ENCODE measurements around the gene HCLS1. TPM values are rescaled to one million over a fixed set of nuclear protein-coding genes. Genes with fewer than 3 reads are reported as not detected.
A peak's percentile ranks its signal among the peaks of the same experiment; 100 is the strongest.

Gene HCLS1
- total RNA-seq, 2 experiments from 2014 or later: 240 to 248 TPM

GRCh38 chr3:121681792-121682191, 21.1 kb upstream of the HCLS1 start:
- Mint-ChIP-seq H3K27ac (no peak overlapping the region), H3K9me3 (peaks cover 10% of the 10 kb centered on the region), H3K27me3 (ENCODE audit: low read depth) (no peaks in the 10 kb centered on the region), H3K36me3 (ENCODE audit: low read depth) (peaks cover 43% of the 10 kb centered on the region), H3K4me3 (no peak overlapping the region), H3K4me1 (ENCODE audit: low read depth) (no peaks in the 10 kb centered on the region)
- CTCF ChIA-PET: interaction anchor here (0.6 to 1.5 kb wide), 2 partner anchors 9 to 134 kb away, joined by 4 to 7 read pairs; no protein-coding TSS in a partner anchor
- intact Hi-C loops (cut with micrococcal nuclease): no loop called here
- DNase-seq: peak; percentile 7

- CTCF ChIA-PET: no interaction called here
- no peak for DNase-seq
- H3K4me1 Mint-ChIP-seq (ENCODE audit: low read depth): no peaks in the 10 kb centered on the region
- no peak overlapping the region for H3K27ac Mint-ChIP-seq
- peaks cover 36% of the 10 kb centered on the region for H3K36me3 Mint-ChIP-seq (ENCODE audit: low read depth)
- no peak overlapping the region for H3K4me3 Mint-ChIP-seq
- H3K27me3 Mint-ChIP-seq (ENCODE audit: low read depth): no peaks in the 10 kb centered on the region
- intact Hi-C loops (cut with micrococcal nuclease): no loop called here
- H3K9me3 Mint-ChIP-seq: no peaks in the 10 kb centered on the region
These were observed 16.4 kb upstream of the HCLS1 start for GRCh38 chr3:121677141-121677540.

GRCh38 chr3:121670676-121671075, 10.0 kb upstream of the HCLS1 start:
- no peak overlapping the region for H3K27ac Mint-ChIP-seq
- no peaks in the 10 kb centered on the region for H3K9me3 Mint-ChIP-seq
- CTCF ChIA-PET: no interaction called here
- H3K27me3 Mint-ChIP-seq (ENCODE audit: low read depth): no peaks in the 10 kb centered on the region
- no peak for DNase-seq
- intact Hi-C loops (cut with micrococcal nuclease): no loop called here
- no peaks in the 10 kb centered on the region for H3K4me1 Mint-ChIP-seq (ENCODE audit: low read depth)
- H3K4me3 Mint-ChIP-seq: no peak overlapping the region
- peaks cover 29% of the 10 kb centered on the region for H3K36me3 Mint-ChIP-seq (ENCODE audit: low read depth)

GRCh38 chr3:121667333-121667732, 6.6 kb upstream of the HCLS1 start:
- H3K27me3 Mint-ChIP-seq (ENCODE audit: low read depth): no peaks in the 10 kb centered on the region
- H3K4me3 Mint-ChIP-seq: no peak overlapping the region
- no peak for DNase-seq
- H3K9me3 Mint-ChIP-seq: no peaks in the 10 kb centered on the region
- CTCF ChIA-PET: interaction anchor here (1.1 kb wide), 1 partner anchor 9 kb away, joined by 3 read pairs; no protein-coding TSS in a partner anchor
- no peaks in the 10 kb centered on the region for H3K4me1 Mint-ChIP-seq (ENCODE audit: low read depth)
- H3K36me3 Mint-ChIP-seq (ENCODE audit: low read depth): peaks cover 26% of the 10 kb centered on the region
- intact Hi-C loops (cut with micrococcal nuclease): loop anchor here (10.0 kb wide), 3 partner anchors 587 to 1573 kb away; partner anchors contain the start of genes GSK3B and SEC22A
- H3K27ac Mint-ChIP-seq: no peak overlapping the region

GRCh38 chr3:121665488-121665887, 4.8 kb upstream of the HCLS1 start:
- CTCF ChIA-PET: no interaction called here
- H3K36me3 Mint-ChIP-seq (ENCODE audit: low read depth): peaks cover 24% of the 10 kb centered on the region
- no peak overlapping the region for H3K4me3 Mint-ChIP-seq
- intact Hi-C loops (cut with micrococcal nuclease): loop anchor here (10.0 kb wide), 3 partner anchors 589 to 1571 kb away; partner anchors contain the start of genes GSK3B and SEC22A
- H3K27me3 Mint-ChIP-seq (ENCODE audit: low read depth): no peaks in the 10 kb centered on the region
- peaks cover 10% of the 10 kb centered on the region for H3K4me1 Mint-ChIP-seq (ENCODE audit: low read depth)
- H3K9me3 Mint-ChIP-seq: no peaks in the 10 kb centered on the region
- DNase-seq: no peak
- H3K27ac Mint-ChIP-seq: no peak overlapping the region

- Mint-ChIP-seq H3K4me1 (ENCODE audit: low read depth) (peaks cover 28% of the 10 kb centered on the region), H3K9me3 (no peaks in the 10 kb centered on the region), H3K36me3 (ENCODE audit: low read depth) (peaks cover 31% of the 10 kb centered on the region), H3K27ac (no peak overlapping the region), H3K27me3 (ENCODE audit: low read depth) (no peaks in the 10 kb centered on the region), H3K4me3 (no peak overlapping the region)
- CTCF ChIA-PET: interaction anchor here (0.9 kb wide), 1 partner anchor 28 kb away, joined by 3 read pairs; no protein-coding TSS in a partner anchor
- DNase-seq: no peak
- intact Hi-C loops (cut with micrococcal nuclease): loop anchor here (10.0 kb wide), 3 partner anchors 591 to 1569 kb away; partner anchors contain the start of genes GSK3B and SEC22A
These were observed 2.6 kb upstream of the HCLS1 start for GRCh38 chr3:121663171-121663847.

- H3K4me3 Mint-ChIP-seq: no peak overlapping the region
- H3K4me1 Mint-ChIP-seq (ENCODE audit: low read depth): peaks cover 33% of the 10 kb centered on the region
- no peaks in the 10 kb centered on the region for H3K27me3 Mint-ChIP-seq (ENCODE audit: low read depth)
- no peaks in the 10 kb centered on the region for H3K9me3 Mint-ChIP-seq
- peaks cover 36% of the 10 kb centered on the region for H3K36me3 Mint-ChIP-seq (ENCODE audit: low read depth)
- CTCF ChIA-PET: interaction anchor here (0.9 kb wide), 1 partner anchor 28 kb away, joined by 3 read pairs; no protein-coding TSS in a partner anchor
- H3K27ac Mint-ChIP-seq: no peak overlapping the region
- DNase-seq: no peak
- intact Hi-C loops (cut with micrococcal nuclease): loop anchor here (10.0 kb wide), 3 partner anchors 592 to 1568 kb away; partner anchors contain the start of genes GSK3B and SEC22A
These were observed 2.0 kb upstream of the HCLS1 start for GRCh38 chr3:121662742-121663141.

GRCh38 chr3:121661376-121661775, 673 bp upstream of the HCLS1 start:
- Mint-ChIP-seq H3K36me3 (ENCODE audit: low read depth) (peaks cover 43% of the 10 kb centered on the region), H3K27me3 (ENCODE audit: low read depth) (no peaks in the 10 kb centered on the region), H3K9me3 (no peaks in the 10 kb centered on the region), H3K4me1 (ENCODE audit: low read depth) (peaks cover 47% of the 10 kb centered on the region), H3K27ac (peak overlapping the region; percentile 100), H3K4me3 (peak overlapping the region; percentile 99)
- CTCF ChIA-PET: interaction anchor here (1.3 to 1.7 kb wide), 2 partner anchors 10 to 113 kb away, joined by 3 read pairs; no protein-coding TSS in a partner anchor
- intact Hi-C loops (cut with micrococcal nuclease): loop anchor here (2.0 to 10.0 kb wide), 6 partner anchors 485 to 1567 kb away; partner anchors contain the start of genes GSK3B, MIX23, NDUFB4 and SEC22A
- DNase-seq: no peak

GRCh38 chr3:121659586-121659985, 1.1 kb downstream of the HCLS1 start:
- Mint-ChIP-seq H3K27ac (peak overlapping the region; percentile 100), H3K27me3 (ENCODE audit: low read depth) (no peaks in the 10 kb centered on the region), H3K4me3 (peak overlapping the region; percentile 99), H3K4me1 (ENCODE audit: low read depth) (peaks cover 59% of the 10 kb centered on the region), H3K36me3 (ENCODE audit: low read depth) (peaks cover 40% of the 10 kb centered on the region), H3K9me3 (no peaks in the 10 kb centered on the region)
- DNase-seq: no peak
- CTCF ChIA-PET: interaction anchor here (1.3 to 1.7 kb wide), 2 partner anchors 10 to 111 kb away, joined by 3 to 4 read pairs; no protein-coding TSS in a partner anchor
- intact Hi-C loops (cut with micrococcal nuclease): loop anchor here (5.0 kb wide), 1 partner anchor 443 kb away; no protein-coding TSS in a partner anchor

- Mint-ChIP-seq H3K4me3 (peak overlapping the region; percentile 99), H3K27ac (peak overlapping the region; percentile 100), H3K27me3 (ENCODE audit: low read depth) (no peaks in the 10 kb centered on the region), H3K4me1 (ENCODE audit: low read depth) (peaks cover 64% of the 10 kb centered on the region), H3K36me3 (ENCODE audit: low read depth) (peaks cover 41% of the 10 kb centered on the region), H3K9me3 (no peaks in the 10 kb centered on the region)
- intact Hi-C loops (cut with micrococcal nuclease): loop anchor here (5.0 kb wide), 1 partner anchor 443 kb away; no protein-coding TSS in a partner anchor
- CTCF ChIA-PET: interaction anchor here (0.5 to 1.3 kb wide), 2 partner anchors 9 to 112 kb away, joined by 3 to 4 read pairs; no protein-coding TSS in a partner anchor
- no peak for DNase-seq
These were observed 1.8 kb downstream of the HCLS1 start for GRCh38 chr3:121658716-121659435.

- Mint-ChIP-seq H3K27ac (peak overlapping the region; percentile 86), H3K9me3 (no peaks in the 10 kb centered on the region), H3K4me1 (ENCODE audit: low read depth) (peaks cover 79% of the 10 kb centered on the region), H3K27me3 (ENCODE audit: low read depth) (no peaks in the 10 kb centered on the region), H3K36me3 (ENCODE audit: low read depth) (peaks cover 61% of the 10 kb centered on the region), H3K4me3 (peak overlapping the region; percentile 30)
- DNase-seq: no peak
- CTCF ChIA-PET: interaction anchor here (0.9 to 1.5 kb wide), 2 partner anchors 15 to 60 kb away, joined by 3 read pairs; no protein-coding TSS in a partner anchor
- intact Hi-C loops (cut with micrococcal nuclease): loop anchor here (5.0 kb wide), 1 partner anchor 448 kb away; no protein-coding TSS in a partner anchor
These were observed 6.0 kb downstream of the HCLS1 start for GRCh38 chr3:121654493-121655385.

Data from activated naive CD4-positive, alpha-beta T cell treated with anti-CD3 and anti-CD28 coated beads for 36 hours (primary cell).